ENCODE measurements around the gene C19orf53.
"Not testable (repeated sequence)": the region's sequence is repeated elsewhere in the genome, so short reads cannot be mapped to it uniquely, and the experiment has no call there.

Gene C19orf53

DNA sequence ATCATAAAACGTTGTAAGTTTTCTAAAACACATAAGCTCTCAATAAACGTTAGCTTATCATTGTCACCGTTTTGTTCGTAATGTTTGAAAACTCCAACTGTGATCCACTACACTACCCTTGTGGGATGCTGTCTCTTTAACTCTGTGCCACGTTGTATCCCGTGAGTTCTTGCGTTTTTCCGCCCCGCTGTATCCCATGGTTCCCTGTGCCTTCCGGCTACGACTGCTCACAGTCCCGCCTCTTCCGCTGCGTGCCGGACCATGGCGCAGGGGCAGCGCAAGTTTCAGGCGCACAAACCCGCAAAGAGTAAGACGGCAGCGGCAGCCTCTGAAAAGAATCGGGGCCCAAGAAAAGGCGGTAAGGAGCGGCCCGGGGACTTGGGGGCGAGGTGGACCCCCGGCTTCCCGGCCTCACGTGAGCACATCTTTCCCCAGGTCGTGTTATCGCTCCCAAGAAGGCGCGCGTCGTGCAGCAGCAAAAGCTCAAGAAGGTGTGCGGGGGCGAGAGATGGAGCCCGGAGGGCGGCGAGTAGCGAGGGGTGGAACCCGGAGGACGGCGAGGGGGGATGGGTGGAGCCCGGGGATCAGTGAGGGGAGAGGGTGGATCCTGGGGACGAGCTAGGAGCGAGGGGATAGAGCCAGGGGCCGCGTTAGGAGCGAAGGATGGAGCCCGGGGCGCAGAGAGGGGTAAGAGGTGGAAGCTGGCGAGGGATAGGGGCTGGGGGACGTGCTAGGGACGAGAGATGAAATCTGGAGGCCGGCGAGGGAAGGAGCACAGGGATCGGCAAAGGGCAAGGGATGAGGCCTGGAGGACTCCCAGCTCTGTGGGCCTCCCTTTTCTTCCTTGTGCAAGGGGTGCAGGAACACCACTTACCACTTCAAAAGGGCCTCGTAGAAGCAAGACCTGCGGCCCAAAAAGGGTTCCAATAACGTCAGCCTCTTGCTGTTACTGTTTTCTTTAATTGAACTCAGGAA is at the start of gene C19orf53:
TSS of gene C19orf53 (plus strand) at position 240 of the 975 bp plus-strand sequence. CDS start at position 262, 22 bp downstream.
- peak; percentile 76 for DNase-seq

DNA sequence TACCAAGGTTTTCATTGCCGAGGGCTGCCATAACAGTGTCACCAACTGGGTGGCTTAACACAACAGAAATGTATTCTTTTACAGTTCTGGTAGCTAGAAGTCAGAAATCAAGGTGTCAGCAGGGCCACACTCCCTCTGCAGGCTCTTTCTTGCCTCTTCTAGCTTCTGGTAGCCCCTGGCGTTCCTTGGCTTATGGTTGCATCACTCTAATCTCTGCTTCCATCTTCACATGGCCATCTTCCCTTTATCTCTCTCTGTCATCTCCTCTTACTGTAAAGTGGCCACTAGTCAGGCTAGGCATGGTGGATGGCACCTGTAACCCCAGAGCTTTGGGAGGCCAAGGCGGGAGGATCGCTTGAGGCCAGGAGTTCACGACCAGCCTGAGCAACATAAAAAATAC is 47.9 kb upstream of the C19orf53 start:
- DNase-seq, result no peak

DNA sequence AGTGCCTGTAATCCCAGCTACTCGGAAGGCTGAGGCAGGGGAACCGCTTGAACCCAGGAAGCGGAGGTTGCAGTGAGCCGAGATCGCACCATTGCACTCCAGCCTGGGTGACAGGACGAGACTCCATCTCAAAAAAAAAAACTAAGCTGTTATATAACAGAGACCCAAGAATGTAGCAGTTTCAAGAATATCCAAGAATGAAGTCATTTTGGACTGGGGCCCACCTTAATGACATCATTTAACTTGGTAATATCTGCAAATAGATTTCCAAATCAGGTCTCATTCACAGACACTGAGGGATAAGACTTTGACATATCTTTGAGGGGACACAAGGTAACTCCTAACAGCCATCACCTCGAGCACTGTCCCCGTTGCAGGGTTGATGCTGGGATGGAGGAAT is 46.5 kb upstream of the C19orf53 start:
- no peak for DNase-seq

DNA sequence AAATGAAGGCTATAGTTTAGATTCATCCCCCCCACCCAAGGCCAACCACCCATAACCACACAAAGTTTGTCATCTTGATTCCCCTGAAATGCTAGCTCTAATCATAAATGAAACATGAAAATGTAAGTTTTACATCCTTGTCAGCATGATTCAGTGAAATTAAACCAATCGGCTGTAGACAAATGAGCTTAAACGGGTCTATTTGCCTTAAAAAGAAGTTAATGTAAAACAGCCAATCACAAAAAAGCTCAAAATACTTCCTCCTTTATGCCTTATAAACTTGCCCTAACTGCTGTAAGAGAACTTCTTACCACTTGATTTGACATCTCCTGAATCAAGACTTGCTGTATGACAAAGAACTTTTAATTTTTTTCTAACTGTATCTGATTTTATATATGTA is 44.4 kb upstream of the C19orf53 start:
- no peak for DNase-seq

DNA sequence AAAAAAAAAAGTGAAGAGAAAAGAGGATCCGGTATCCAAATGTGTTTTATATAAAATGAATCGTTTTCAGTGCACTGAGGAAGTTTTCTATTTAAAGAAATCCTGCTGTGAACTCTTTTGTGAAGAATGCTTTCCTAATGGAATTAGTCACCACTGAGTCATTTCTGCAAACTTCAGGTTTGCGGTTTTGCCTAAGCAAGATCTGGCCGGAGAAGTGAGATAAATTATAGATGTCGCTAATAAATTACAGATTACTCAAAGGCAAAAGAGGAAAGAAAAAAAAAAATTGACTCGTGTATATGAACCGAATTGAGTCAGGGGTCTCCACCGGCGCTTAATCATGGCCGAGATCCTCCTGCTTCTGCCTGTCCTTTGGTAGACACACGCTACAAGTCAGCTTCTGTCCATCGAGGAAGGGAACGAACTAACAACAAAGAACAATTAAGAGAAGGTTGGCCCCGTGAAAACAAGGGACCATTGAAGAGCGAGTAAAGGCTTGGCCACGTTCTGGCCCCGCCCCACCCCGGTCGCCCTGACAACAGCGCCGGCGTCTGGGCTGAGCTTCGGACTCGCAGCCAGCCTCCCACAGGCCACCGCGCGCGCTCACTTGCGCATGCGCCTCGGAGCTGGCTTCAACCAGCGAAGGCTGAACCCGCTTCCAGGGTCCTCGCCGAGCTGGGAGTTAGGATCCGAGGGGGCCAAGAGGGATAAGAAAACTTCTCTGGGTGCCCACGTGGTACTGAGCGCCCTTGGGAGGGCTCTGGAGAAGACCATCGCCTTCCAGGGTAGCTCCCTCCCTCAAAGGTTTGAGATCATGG is 42.9 kb upstream of the C19orf53 start:
- DNase-seq, result peak; percentile 71

DNA sequence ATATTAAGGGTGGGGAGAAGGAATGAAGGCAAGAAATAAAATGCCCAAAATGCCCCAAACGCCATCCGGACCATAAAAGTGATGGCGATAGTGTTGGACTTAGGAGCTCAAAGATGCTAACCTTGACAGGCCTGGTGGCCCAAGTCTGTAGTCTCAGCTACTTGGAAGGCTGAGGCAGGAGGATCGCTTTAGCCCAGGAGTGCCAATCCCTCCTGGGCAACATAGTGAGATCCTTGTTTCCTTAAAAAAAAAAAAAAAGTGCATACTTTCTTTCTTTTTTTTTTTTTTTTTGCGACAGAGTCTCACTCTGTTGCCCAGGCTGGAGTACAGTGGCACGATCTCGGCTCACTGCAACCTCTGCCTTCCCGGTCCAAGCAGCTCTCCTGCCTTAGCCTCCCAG is 41.9 kb upstream of the C19orf53 start:
- DNase-seq, result no peak

DNA sequence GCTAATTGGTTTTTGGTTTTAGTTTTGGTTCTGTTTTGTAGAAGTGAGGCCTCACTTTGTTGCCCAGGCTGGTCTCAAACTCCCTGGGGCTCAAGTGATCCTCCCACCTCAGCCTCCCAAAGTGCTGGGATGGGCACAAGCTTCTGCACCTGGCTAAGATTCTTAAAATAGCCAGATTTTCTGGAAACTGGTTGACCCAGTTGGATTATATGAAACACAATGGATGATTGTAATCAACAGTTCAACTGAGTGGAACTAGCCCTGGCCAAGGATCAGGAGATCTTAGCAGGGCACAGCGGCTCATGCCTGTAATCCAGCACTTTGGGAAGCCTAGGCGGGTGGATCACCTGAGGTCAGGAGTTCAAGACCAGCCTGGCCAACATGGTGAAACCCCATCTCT is 39.5 kb upstream of the C19orf53 start:
- no peak for DNase-seq

DNA sequence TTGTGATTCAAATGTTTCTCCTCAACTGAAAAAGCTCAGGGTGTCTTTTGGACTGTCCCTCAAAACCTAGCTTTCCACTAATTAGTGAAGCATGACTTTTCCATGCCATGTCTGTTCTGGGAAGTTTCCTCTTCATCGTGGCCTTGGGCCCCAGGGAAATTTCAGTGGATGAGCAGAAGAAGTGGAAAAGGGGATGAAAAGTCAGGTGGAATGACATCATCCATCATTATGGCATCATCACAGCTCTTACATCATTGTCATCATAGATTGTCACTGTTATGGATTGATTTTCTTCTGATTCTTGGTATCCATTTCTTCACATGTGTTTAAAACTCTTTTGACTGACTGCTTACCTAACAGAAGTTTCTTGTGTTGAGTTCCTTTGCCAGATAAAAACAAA is 36.2 kb upstream of the C19orf53 start:
- DNase-seq, result no peak

DNA sequence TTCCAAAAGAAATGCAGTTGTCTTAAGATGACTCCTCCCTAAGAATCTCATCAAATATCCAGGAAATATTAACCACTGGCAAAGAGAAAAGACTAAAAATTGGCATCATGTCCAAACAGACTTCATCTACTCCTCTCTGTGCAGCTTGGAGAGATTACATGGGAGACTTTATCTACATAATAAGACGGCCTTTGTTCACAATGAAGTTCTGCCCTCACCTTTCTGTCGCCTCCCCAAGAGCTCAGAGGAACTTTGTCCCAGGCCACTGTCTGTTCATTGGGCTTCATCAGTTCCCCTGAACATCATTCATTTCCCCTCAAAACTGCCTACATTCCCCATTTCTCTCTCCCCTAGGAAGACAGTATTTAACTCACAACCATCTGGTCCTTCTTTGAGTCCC is 32.4 kb upstream of the C19orf53 start:
- no peak for DNase-seq

DNA sequence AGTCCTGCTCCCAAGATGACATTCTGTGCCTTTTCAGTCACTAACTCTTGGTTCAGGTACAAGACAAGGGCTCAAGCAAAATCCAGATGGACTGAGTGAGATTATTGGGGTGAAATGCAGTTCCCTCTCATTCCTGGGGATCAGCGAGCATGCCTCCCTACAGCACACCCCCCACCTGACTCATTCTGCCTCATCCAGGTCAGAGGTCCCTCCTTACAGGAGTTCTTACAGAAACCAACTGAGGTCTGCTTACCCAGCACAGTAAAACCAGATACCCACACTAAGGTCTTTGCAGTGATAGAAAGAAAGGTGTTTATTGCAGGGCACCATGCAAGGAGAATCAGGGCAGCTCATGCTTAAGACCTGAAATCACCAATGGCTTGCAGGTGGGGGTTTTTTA is 31.5 kb upstream of the C19orf53 start:
- no peak for DNase-seq

DNA sequence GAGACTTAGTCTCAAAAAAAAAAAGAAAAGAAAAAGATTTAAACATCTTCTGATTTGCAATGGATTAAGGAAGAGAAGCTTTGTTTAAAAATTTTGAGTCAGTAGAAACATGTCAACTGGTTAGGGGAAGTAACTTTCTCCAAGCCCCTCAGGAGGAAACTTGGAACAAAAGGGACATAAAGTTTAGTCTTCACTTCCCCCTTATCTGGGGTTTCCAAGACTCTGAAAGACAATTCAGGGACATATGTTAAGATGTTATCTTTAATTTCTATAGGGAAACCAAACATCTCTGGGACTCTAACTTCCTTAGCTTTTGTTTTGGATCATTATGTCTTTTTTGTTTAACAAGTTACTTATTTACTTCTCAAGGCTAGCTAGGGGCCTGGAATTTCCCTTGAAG is 30.1 kb upstream of the C19orf53 start:
- no peak for DNase-seq

DNA sequence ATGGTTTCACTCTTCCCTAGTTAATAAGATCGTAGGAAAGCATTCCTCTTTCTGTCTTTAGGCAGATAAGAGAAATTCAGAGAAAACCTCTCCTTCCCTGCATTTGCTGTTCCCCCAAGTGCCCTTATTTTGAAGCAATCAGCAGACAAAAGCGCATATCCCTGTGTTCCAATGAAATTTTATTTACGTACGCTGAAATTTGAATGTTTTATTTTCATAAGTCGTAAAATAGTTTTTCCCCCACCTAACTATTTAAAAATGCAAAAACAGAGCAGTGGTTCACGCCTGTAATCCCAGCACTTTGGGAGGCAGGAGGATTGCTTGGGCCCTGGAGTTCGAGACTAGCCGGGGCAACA is 27.2 kb upstream of the C19orf53 start:
- no peak for DNase-seq

DNA sequence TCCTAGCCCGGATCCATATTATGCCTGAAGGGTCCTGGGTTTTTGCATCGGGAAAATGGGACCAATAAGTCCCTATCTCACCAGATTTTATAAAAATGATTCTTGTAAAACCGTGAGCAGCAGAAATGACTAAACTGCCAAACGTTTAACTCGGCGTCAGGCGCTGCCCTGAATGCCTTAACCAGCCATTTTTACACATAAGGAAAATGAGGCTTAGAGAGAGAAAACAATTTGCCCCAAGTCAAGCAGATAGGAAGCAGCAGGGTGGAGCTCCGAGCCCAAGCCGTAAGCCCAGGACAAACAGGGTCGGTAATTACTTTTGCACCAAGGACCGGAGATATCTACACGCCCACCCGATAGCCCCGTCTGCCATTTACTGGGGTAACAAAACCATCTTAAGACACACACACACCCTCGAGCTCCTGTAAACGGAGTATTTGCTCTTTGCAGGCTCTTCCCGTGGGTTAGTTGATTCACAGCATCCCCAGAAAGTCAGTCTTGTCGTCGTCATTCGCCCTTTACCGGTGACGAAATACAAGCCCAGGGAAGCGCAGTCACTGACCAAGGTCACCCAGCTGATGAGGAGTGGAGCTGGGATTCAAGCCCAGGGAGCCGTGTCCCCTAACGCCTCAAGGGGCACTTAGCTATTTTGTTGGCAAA is 26.0 kb upstream of the C19orf53 start:
- no peak for DNase-seq

DNA sequence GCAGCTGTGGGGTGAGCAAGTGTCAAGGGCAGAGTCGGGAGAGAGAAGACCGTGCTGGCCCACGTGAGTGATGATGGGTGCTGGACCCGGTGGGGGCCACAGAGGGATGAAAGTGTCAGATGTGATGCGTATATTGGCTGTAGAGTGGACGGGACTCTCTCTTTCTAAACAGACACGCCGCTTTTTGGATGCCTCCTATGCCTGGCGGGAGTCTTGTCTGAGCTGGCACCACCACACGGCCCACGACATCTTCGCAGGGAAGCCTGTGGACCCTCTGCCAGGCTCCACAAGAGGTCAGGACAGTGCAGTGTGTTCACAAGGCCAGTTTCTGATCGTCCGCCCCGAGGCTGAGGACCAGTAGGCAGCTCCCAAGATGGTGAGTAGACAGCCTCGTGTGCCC is 22.8 kb upstream of the C19orf53 start:
- DNase-seq, result no peak

DNA sequence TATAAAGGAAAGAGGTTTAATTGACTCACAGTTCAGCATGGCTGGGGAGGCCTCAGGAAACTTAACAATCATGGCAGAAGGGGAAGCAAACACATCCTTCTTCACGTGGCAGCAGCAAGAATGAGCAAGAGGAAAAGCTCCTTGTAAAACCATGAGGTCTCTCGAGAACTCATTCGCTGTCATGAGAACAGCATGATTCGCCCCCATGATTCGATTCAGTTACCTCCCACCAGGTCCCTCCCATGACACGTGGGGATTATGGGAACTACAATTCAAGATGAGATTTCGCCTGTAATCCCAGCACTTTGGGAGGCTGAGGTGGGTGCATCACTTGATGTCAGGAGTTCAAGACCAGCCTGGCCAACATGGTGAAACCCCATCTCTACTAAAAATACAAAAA is 20.6 kb upstream of the C19orf53 start:
- DNase-seq, result not testable (repeated sequence)

DNA sequence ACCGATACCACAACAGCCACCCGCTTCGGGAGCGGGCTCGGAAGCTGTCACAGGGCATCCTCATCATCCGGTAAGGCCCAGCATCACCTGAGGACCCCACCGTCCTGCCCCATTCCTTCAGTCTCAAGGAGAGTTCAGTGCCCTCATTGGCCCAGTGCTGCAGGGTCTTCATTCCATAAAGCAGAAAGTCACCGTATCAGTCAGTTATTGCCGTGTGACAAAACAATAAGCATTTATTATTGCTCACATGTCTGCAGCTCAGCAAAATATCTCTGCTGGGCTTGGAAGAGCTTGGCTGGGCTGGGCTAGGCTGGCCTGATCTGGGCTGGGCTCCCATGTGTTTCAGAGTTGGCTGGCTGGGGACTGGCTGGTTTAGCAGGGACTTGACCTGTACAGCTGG is 18.0 kb upstream of the C19orf53 start:
- no peak for DNase-seq

DNA sequence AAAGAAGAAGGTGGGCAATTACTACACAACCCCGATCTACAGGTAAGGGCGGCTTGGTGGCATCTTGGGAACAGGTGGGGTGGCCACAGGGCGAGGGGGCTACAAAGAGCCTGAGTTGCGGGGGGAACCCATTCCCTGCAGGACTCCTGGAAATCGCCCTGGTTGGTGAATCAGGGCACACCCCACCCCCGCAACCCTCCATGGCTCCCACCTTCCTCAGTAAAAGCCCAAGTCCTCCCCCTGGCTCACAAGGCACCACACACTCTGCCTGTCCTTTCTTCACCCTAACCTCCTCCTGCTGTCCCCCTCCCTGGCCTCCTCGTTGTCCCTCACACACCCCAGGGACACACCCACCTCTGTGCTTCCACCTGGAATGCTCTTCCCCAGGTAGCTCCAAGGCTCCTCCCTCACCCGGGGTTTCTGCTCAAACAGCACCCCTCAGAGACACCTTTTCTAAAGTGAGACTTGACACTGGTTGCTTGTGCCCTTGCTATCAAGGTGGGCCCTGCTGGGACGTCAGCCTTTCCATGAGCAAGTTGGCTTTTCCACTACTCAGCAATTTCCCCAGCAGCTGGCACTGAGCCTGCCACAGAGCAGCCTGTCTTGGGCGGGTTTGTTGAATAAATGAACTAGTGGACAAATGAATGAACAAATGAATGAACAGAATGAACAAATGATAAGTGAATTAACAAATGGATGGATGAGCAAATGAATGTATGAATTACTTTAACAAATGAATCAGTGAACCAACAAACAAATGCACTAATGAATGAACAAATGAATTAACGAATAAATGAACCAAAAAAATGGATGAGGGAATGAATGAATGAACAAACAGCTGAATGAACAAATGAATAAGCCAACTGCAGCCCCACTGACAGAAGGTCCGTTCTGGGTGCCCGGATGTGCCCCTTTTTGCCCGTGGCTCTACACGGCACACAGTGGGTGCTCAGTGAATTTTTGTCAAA is 16.2 kb upstream of the C19orf53 start:
- no peak for DNase-seq

DNA sequence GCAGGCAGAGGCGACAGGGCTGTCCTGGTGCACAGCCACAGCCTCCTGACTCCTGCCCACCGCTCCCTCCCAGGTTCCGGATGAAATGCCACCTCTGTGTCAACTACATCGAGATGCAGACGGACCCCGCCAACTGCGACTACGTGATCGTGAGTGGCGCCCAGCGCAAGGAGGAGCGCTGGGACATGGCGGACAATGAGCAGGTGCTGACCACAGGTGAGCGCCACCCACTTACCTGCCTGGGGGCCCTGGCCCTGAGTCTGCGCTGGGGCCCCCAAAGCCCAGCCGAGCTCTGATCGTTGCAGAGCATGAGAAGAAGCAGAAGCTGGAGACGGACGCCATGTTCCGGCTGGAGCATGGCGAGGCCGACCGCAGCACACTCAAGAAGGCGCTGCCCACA is 15.5 kb upstream of the C19orf53 start:
- DNase-seq, result no peak

DNA sequence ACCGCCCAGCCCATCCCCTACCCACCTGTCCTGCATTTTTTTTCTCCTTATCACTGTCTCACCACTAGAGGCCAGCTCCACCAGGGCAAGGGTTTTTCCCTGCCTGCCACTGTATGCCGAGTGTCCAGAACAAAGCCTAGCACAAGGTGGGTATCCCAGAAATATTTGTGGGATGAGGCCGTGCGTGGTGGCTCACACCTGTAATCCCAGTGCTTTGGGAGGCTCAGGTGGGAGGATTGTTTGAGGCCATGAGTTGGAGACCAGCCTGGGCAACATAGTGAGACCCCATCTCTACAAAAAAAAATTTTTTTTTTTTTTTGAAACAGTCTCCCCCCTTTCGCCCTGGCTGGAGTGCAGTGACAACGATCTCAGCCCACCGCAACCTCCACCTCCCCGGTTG is 12.8 kb upstream of the C19orf53 start:
- no peak for DNase-seq

DNA sequence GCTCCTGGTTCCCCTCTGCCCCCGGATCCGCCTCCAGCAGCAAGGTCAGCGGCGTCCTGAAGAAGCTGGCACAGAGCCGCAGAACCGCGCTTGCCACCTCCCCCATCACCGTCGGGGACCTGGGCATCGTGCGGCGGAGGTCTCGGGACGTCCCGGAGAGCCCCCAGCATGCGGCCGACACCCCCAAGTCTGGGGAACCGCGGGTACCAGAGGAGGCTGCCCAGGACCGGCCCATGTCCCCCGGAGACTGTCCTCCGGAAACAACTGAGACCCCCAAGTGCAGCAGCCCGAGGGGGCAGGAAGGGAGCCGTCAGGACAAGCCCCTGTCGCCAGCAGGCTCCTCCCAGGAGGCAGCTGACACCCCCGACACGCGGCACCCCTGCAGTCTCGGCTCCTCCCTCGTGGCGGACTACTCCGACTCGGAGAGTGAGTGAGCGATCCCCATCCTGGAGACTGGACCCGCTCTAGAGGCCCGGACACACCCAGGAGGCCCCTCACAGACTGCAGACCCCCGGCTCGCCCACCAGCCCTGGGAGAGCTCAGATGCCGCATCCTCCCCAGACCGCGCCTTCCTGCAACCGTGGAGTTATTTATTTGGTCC is 11.5 kb upstream of the C19orf53 start:
- no peak for DNase-seq

DNA sequence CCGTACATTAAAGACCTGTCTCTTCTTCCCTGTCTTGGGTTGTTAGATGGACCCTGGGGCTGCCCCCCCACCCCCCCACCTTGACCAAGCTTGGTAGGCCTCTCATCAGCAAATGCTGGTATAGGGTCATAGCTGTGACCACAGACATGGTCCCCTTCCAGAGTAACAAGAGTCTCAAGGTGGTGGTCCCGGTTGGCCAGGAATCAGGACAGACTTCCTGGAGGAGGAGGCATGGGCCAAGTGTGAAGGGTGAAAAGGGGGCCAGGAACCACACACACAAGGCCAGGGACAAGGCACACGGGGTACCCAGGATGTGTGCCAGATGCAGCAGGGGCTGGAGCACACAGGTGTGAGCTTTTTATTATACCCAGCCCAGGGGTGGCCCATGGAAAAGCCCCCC is 11.0 kb upstream of the C19orf53 start:
- DNase-seq, result no peak
